ENCODE measurements around the gene ZNF827.

DNA sequence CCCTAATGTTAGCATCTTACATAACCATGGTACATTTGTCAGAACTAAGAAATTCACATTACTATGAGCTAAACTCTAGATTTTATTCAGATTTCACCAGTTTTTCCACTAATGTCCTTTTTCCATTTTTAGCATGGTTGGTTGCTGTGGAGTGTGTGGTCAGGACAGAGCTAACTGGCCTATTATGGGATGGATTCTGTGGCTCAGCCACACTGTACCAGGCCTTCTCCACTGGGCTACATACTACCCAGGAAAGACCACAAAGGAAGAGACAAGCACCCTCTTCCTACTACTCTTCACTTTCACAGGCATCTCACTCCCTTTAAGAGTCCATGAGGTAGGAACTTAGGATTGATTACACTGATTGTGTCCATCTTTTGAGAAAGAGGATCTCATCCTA lies 67.4 kb downstream of the ZNF827 start:
- TF ChIP-seq, protein P1, sequence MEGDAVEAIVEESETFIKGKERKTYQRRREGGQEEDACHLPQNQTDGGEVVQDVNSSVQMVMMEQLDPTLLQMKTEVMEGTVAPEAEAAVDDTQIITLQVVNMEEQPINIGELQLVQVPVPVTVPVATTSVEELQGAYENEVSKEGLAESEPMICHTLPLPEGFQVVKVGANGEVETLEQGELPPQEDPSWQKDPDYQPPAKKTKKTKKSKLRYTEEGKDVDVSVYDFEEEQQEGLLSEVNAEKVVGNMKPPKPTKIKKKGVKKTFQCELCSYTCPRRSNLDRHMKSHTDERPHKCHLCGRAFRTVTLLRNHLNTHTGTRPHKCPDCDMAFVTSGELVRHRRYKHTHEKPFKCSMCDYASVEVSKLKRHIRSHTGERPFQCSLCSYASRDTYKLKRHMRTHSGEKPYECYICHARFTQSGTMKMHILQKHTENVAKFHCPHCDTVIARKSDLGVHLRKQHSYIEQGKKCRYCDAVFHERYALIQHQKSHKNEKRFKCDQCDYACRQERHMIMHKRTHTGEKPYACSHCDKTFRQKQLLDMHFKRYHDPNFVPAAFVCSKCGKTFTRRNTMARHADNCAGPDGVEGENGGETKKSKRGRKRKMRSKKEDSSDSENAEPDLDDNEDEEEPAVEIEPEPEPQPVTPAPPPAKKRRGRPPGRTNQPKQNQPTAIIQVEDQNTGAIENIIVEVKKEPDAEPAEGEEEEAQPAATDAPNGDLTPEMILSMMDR (conservative IDR thresholded peaks at IDR 0.05) = no peak
- no peak for TF ChIP-seq EZH2 (IDR thresholded peaks at IDR 0.05; ENCODE audit: low read depth)
